GM20431 (cell line): ENCODE data around the gene DYNC1I2.
"Not testable (repeated sequence)": the region's sequence is repeated elsewhere in the genome, so short reads cannot be mapped to it uniquely, and the experiment has no call there.

Experiments used
- in situ Hi-C: fragments of 300-500 bp; cut with MseI, MboI; formaldehyde crosslinking; loops from one replicate; pipeline ENCODE4 v1.15.0; 2020; ENCODE audit warnings: low sequenced_read_pairs; ENCODE audit not compliant: unreplicated experiment

DYNC1I2 gene

DNA sequence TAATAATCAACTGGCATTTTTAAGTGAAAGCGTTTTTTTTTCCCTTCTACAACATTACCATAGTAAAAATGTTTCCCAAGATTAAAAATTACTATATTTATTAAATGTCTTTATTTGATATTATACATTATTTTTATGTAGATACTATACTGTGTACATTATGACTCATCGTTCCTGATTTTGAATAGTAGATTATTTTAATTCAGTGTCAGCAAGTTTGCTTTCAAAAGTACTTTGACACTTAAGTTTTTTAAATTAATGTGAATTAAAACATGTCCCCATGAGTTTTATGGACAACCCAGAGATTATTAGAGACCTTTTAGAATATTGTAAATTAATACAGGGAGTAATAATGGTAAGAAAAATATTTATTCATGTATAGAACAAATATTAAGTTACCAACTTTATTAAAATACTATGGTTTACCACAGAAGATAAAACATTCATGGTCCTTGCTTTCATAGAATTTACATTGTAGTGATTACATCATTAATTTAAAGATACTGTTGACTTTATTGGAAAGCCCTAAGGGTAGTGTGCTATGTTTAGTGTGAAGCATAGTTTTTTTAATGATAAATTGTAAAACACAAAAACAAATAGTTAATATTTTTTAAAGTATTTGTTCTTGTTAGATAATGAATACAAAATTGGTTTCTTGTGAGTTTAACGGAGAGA lies 21.9 kb downstream of the DYNC1I2 start:
- in situ Hi-C loops = loop anchor here (10.0 kb wide), 1 partner anchor 396 kb away; the partner anchor contains the start of gene DLX2

DNA sequence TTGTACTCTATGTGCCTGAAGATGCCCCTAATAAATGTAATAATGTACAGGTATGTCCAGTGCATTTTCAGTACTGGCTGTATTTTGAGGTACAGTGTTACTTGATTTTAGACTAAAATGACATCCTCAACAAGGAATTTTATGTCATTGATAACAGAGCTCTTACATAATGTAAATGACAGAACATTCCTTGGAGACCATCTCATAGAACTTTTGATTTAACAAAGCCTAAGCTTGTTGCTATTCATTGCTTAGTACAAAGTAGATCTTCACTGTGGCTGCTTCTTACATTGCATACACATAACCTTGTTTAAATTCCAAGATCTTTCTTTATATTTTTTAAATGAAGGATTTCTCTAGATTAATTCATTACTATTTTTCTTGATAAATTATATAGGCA lies 24.1 kb downstream of the DYNC1I2 start:
- in situ Hi-C loops = no loop called here

DNA sequence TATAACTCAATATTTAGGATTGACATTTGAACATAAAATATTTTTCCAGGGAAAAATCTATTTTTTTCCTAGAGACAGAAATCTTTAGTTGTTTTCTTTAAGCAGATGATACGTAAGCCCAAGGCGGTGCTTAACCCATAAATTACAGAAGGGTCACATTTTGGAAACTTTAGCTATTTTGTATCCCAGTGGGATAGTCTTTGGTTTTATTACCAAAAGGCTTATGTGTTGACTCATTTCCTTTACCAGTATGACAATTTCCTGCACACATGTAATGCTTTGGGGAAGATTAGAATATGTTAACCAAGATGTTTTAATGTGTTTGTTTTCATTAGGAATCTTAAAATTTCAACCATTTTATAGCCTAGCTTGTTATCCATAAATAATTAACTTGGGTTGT lies 24.8 kb downstream of the DYNC1I2 start:
- in situ Hi-C loops = no loop called here

DNA sequence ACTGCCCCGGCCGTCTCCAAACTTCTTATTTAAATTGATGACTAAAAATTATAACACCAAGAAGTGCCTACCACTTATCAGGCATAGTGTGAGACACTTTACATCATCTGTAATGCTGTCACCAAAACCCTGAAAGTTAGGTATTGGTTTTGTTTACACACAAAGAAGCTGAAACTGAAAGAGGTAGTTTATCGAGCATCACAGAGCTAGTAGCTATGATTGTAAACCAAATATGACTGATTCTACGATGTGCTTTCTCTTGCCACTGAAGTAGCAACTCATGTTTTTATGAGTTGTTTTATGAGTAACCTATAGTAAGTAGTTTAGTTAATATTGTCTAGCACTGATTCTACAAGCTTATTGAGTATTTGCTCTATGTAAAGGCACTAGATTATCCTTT lies 31.5 kb downstream of the DYNC1I2 start:
- in situ Hi-C loops = no loop called here

DNA sequence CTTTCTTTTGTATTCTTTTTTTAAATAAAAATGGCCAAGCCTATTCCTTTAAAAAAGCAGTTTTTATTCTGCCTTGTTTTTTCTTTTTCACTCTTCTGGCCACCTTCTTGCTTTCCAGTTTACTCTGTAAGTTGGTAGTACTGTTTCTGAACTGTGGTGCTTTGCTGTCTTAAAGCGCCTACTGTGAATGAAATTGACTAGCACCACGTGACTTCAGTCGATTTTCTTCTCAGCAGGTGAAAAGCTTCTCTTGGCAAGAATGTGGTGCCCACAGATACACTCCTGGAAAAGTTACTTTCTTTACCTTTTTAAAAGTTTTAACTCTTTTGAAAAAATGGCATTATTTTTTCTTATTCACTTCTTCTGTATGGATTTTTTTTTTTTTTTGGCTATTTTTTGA lies 32.4 kb downstream of the DYNC1I2 start:
- in situ Hi-C loops = no loop called here

DNA sequence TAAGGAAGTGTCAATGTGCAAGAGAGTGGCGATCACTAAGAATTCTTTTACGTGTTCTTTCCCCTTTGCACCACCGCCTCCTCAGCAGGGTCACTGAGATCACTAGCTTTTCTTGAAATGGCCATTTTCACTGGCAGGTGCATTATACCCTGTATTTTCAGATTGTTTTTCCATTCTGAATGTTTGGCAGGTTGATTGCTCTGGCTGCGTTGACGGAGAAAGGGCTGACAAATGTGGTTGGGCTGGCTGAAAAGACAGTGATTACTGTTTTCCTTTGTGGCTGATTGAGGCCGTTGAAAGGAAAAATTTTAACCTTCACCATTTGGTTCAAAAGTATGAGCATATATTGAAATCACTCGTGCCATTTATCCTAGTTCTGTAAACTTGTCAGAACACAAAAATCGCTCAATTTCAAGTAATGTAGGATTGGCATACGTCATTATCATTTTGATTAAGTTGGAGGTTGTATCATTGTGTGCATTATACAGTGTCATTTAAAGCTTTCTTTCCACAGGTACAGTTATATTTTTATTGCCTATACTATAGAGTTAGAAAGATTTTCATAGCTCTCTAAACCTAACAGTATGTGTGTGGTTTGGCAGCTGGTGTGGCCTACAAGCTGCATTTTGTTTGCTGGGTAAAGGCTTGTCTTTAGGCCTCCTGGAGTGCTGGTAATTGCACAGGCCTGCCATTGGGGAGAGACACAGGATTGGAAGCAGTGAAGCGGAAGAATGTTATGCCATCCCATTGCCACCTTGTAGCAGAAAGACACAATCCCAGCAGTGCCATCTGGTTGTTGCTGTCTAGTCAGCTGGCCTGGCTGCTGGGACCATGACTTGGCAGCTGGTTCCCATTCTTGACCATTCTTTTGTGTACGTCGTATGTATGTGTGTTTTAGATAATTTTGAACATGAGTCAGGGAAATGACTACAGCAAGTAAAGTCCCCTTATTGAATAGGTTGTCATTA lies 36.7 kb downstream of the DYNC1I2 start:
- in situ Hi-C loops = no loop called here

DNA sequence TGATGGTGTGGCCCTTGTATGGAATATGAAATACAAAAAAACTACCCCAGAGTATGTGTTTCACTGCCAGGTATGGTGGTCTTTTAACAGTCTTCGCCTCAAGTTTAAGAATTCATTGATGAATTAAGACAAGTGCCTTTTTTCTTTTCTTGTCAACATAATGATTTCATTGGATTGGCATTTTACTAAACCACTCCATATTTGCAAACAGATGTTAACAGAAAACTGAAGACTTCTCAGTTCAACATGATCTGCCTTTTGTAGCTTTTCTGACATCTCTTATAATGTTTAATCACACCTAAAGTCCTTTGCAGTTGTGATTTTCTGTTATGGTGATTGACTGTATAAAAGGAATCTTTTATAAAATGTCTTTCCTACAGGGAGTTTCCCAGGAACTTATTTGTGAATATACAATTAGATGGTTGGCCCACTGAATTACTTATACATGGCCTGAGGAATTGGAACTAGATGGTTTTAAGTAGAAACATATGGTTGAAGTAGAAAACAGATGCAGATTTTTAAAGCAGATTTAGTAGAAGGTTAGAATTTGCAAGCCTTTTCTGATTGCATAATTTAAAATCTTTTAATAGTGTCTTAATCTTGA lies 39.7 kb downstream of the DYNC1I2 start:
- in situ Hi-C loops = no loop called here

DNA sequence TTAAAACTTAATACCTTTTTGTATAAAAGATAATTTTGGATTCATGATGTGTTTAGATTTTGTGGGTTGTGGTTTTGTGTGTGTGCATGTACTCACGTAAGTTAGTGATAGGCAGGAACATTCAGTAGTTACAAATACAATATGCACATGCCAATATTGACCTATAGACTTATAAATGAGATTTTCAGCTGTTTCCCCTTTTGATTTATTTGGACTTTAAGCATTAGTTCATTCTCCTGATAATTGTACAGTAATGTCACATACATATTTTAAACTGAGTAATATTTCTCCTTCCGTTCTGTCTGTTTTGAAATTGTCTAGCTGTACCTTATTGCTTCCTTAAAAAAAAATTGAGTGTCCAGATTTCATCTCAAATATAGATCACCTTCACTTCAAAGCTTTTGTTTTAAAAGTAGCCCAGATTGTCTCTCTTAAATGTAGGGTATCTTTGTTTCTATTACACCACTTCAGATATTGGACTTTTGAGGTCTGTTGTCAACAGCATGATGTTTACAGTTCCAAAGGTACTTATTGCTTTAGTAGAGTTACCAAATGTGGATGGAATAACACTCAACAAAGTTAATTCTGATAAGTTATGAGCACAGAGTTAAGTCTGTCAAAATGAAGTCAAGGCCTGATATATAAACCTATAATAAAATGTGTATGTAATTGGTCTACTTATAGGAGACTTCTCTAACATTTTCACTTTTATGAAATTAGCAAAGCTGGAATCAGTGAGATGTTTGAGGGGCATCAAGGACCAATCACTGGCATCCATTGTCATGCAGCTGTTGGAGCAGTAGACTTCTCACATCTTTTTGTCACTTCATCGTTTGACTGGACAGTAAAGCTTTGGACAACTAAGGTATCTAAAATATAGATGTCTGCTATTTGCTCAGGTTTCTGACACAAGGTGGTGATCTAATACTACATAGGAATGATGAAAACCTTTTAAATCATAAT lies 42.0 kb downstream of the DYNC1I2 start:
- in situ Hi-C loops = no loop called here

DNA sequence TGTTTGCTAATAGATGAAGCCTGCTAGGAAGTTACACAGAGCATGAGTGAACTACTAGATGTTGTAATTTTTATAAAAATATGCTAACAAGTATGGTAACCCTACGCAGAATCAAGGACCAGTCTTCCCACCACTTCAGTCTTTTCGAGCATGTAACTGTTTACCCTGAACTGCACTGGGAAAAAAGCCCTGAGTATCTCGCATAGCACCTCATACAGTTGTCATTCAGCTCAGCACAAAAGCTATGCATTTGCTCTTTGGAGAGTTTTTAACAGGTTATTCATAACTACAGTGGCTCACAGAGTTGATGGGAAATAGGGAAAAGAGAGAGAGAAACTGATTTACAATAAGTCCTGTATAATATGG lies 42.7 kb downstream of the DYNC1I2 start:
- in situ Hi-C loops = no loop called here

DNA sequence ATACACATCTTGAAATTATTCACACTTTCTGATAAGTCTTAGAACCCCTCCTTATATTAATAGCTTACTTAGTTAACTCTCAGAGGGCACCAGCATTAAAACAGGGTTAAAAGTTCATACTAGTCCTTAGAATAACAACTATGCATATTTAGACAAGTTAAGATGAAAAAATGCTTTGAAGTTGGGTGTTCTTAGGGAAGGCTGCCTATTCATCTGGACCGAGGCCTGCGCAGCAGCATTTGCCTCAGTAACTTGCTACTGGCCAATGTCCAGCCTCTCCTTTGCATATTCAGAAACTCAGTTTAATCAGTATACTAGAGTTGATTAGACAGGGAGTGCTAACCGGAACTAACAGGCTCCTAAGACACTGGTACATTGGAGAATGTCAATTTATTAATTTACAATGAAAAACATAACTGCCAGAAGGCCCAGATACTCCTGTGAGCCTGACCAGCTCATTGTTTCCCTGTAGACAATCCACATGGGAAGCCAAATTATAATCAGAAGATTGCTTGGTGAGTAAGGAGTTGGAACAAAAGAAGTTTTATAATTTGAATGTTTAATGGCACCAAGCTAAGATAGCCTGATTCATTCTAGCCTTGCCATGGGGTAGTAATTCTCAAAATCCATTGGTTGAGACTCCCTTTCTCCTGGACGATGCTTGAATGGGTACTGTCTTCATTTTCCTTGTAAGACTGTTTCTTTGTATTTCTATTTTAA lies 48.9 kb downstream of the DYNC1I2 start:
- in situ Hi-C loops = no loop called here

DNA sequence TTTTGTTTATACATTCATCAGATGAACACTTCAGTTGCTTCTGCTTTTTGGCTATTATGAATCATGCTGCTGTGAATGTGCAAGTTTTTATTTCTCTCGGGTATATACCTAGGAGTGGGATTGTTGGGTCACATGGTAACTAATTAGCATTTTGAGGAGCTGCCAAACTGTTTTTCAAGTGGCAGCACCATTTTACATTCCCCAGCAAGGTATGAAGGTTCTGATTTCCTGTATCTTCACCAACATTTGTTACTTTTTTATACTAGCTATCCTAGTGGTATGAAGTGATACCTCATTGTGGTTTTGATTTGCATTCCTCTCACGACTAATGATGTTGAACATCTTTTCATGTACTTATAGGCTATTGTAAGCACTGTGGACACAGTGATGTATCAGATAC lies 53.9 kb downstream of the DYNC1I2 start:
- in situ Hi-C loops = no loop called here

DNA sequence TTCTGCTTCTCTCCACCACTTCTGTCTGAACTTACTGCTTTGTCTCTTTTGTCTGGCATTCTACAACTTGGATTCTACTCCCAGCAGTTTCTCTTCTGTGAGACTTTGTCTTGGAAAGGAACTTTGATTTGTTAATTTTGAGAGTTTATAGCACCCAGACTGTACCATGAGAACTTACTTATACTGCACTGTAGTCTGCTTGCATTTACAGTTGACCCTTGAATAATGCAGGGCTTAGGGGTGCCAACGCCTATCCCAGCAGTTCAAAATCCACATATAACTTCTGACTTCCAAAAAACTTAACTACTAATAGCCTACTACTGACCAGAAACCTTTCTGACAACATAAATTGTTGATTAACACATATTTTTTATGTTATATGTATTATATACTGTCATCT lies 55.5 kb downstream of the DYNC1I2 start:
- in situ Hi-C loops = no loop called here

DNA sequence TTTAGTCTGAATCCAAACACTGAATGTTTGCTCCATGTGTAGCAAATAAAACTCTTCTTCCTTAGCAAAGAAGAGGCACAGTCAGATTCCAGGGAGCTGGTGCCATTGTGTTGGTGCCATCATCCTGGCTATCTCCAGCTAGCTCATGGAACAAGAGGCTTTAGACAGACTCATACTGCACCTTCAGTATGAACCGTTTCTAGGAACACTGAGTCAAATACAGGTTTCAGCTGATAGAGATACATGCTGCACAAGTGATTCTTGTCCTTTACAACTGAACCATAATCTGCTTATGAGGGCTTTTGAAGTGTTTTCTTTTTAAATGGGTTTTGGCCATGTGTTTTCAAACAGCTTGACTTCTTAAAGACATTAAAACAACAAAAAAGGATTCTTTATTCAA lies 57.9 kb downstream of the DYNC1I2 start:
- in situ Hi-C loops = no loop called here

DNA sequence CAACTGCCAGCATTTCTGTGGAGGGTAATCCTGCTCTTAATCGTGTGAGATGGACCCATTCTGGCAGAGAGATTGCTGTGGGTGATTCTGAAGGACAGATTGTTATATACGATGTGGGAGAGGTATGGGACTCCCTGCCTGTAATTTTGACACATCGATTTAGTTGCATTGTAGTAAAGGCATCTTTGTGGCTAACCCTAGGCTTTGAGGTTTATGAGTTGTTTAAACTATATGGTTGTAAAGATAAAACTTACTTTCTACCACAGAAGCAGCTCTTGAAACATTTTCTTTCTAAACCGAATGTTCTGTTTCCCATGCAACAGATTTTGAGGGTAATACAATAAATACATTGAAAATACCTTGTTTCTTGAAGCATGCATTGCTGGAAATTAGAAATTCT lies 58.5 kb downstream of the DYNC1I2 start:
- in situ Hi-C loops = no loop called here

DNA sequence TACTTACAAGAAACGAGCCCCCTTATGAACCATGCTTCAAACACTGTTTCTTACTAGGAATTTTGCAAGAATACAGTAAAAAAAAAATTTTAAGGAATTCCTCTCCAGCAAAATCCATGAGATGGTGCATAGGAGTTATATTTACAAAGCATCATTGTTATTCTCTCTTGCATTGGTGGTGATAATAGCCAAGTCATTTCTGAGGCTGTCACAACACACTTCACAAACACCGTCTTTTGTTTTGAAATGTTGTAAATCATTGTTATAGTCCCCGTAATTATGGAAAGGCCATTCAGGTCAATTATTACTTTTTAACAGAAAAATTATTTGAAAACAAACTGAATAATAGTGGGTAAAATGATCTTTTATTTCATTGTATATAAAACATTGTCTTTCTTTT lies 60.1 kb downstream of the DYNC1I2 start:
- in situ Hi-C loops = no loop called here

DNA sequence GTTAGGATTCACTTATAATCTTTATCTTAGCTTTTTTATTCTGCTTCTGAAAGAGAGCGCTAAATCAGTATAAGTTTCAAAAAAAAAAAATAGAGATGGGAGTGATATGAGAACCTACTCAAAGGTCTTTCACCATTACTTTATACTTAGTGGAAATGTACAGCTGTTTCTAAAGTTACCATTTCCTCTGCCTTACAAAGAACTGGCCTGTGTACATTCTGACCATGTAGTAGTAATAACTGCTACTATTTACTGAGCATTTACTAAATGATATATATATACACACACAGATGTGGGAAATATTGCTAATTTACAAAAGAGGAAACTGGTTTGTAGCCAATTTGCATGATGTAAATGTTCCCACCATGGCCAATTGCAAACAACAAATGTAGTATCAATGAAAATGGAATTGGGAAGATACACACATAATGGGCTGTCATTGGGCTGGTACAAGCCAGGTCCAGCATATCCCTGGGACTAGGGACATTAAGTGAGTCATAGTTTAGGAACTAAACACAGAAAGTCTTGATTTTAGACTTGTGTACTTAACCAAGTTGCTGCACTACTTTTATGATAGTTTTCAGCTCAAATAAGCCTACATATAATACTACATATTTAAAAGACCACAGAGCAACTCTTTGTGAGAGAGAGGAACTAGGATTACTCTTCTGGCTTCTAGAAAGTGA lies 67.1 kb downstream of the DYNC1I2 start:
- in situ Hi-C loops = no loop called here

DNA sequence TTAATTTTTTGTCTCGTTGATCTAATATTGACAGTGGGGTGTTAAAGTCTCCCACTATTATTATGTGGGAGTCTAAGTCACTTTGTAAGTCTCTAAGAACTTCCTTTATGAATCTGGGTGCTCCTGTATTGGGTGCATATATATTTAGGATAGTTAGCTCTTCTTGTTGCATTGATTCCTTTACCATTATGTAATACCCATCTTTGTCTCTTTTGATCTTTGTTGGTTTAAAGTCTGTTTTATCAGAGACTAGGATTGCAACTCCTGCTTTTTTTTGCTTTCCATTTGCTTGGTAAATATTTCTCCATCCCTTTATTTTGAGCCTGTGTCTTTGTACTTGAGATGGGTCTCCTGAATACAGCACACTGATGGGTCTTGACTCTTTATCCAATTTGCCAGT lies 71.5 kb downstream of the DYNC1I2 start:
- in situ Hi-C loops = not testable (repeated sequence)

DNA sequence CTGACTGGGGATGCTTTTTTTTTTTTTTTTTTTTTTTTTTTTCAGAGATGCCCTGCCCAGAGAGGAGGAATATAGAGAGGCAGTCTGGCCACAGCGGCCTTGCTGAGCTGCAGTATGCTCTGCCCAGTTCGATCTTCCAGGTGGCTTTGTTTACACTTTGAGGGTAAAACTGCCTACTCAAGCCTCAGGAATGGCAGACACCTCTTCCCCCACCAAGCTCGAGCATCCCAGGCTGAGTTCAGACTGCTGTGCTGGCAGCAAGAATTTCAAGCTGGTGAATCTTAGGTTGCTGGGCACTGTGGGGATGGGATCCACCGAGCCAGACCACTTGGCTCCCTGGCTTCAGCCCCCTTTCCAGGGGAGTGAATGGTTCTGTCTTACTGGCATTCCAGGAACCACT lies 73.9 kb downstream of the DYNC1I2 start:
- in situ Hi-C loops = not testable (repeated sequence)
